ENCODE measurements around the gene DCX.

DNA sequence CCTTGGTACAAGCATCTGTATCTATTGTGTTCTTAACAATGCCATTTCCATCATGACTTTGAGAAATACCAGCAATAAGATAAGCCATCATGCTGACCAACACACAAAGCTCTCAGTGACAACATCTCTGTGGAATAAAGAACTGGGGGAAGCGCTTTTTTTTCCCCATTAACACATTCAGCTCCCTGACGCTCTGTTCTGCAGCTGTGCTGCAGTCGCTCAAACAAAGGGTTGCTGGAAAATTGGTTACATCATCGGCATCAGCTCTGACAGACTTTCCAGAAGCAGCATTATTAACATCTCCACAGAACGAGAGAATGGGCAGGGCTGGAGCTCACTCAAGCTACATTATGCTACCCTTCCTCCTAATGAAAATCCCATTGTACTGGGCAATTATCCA, 39.9 kb downstream of the DCX start:
- no peak for TF ChIP-seq CTCF (conservative IDR thresholded peaks at IDR 0.05; ENCODE audit: low read depth, low read length)
- TF ChIP-seq NFE2L2 (IDR thresholded peaks at IDR 0.05; ENCODE audit: low read depth, low read length) = no peak
- TF ChIP-seq CEBPB (IDR thresholded peaks at IDR 0.05; ENCODE audit: low read depth, low read length) = no peak
- TF ChIP-seq, protein P1, sequence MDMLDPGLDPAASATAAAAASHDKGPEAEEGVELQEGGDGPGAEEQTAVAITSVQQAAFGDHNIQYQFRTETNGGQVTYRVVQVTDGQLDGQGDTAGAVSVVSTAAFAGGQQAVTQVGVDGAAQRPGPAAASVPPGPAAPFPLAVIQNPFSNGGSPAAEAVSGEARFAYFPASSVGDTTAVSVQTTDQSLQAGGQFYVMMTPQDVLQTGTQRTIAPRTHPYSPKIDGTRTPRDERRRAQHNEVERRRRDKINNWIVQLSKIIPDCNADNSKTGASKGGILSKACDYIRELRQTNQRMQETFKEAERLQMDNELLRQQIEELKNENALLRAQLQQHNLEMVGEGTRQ (IDR thresholded peaks at IDR 0.05; ENCODE audit: low read depth, low read length) = no peak
- no peak for TF ChIP-seq POLR2A (IDR thresholded peaks at IDR 0.05; ENCODE audit: low read depth, low read length)
- TF ChIP-seq MXI1 (IDR thresholded peaks at IDR 0.05; ENCODE audit: borderline replicate concordance, low read depth, low read length) = no peak
- no peak for TF ChIP-seq FOS (IDR thresholded peaks at IDR 0.05; ENCODE audit: low read depth, low read length)

Measured in IMR-90 (cell line).